Coronary artery (tissue), 2 donors: ENCODE data around the gene NKAIN2.
"Not testable (repeated sequence)": the region's sequence is repeated elsewhere in the genome, so short reads cannot be mapped to it uniquely, and the experiment has no call there.

Source experiments
- DNase-seq: peaks from one replicate; pipeline ENCODE4 v3.0.0-alpha.2; 2017; ENCODE audit warnings: low spot score
- H3K27ac ChIP-seq, 2 donors: fragments of 200-600 bp; sonication (generic); one replicate each; pipeline ENCODE4 v1.5.1; 2016 to 2019
- H3K4me3 ChIP-seq: fragments of 200-600 bp; sonication (generic); 2 replicates; pipeline ENCODE4 v1.5.1; 2016; ENCODE audit warnings: mild to moderate bottlenecking, moderate library complexity
- TF ChIP-seq, protein P1 (sequence below): fragments of 200-600 bp; sonication (generic); IDR thresholded peaks from one replicate; pipeline ENCODE4 v1.5.1; 2019; ENCODE audit warnings: antibody characterized with exemption

The NKAIN2 gene

DNA sequence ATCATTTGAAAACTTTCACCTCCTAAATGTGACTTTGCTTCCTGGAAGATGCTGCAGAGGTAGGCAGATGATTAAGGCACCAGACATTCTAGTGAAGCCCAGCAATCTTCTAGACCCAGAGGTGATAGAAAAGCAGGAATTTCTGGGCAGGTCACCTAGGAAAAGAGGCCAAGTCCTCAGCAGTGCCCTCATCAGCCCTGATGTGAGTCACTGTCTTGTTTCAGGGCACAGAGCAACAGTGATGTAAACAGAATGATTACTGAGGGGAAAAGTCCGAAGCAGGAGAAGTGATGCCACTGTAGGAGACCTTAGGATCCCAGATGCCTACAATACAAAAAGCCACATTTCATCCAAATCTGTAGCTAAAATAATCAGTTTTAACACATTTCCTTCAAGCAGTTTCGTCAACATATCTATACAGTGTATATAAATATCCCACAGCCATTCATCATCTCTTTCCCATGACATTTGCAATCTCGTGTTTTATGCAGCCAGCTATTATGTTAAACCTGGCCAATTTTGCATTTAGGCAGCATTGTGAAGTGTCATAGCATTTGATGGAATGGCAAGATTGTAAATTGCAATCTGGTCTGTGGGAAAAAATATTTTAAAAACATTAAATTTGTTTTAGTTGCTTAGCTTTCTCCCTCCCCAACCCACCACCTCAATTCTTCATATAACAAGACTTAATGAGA lies 757.4 kb downstream of the NKAIN2 start:
- TF ChIP-seq, protein P1, sequence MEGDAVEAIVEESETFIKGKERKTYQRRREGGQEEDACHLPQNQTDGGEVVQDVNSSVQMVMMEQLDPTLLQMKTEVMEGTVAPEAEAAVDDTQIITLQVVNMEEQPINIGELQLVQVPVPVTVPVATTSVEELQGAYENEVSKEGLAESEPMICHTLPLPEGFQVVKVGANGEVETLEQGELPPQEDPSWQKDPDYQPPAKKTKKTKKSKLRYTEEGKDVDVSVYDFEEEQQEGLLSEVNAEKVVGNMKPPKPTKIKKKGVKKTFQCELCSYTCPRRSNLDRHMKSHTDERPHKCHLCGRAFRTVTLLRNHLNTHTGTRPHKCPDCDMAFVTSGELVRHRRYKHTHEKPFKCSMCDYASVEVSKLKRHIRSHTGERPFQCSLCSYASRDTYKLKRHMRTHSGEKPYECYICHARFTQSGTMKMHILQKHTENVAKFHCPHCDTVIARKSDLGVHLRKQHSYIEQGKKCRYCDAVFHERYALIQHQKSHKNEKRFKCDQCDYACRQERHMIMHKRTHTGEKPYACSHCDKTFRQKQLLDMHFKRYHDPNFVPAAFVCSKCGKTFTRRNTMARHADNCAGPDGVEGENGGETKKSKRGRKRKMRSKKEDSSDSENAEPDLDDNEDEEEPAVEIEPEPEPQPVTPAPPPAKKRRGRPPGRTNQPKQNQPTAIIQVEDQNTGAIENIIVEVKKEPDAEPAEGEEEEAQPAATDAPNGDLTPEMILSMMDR: no peak
- no peak for DNase-seq
- Histone ChIP-seq H3K4me3 (no peak overlapping the region), H3K27ac (no peak overlapping the region)

DNA sequence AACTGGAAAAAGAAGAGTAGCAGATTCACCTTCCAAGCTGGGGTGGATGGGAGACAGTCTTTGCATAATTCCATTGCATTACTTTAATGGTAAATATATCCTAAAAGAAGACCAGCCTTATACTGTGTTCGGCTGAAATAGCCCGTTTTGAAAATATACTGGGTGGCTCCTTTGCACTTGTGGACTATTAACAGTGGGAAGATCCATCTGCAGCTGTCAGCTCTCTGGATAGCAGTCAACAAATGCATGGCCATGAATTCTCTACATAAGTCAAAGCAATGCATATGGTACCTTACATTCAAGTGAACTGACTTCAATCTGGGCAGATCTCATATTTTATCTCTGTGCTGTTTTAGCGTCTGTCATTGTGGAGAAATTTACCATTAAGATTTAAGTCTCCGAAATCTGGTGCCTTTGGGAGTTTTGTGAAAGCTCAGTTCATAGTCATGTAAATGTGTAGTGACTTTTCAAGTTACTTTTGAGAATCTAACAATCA lies 758.0 kb downstream of the NKAIN2 start:
- Histone ChIP-seq H3K27ac (no peak overlapping the region), H3K4me3 (no peak overlapping the region)
- no peak for DNase-seq
- TF ChIP-seq, protein P1: no peak

DNA sequence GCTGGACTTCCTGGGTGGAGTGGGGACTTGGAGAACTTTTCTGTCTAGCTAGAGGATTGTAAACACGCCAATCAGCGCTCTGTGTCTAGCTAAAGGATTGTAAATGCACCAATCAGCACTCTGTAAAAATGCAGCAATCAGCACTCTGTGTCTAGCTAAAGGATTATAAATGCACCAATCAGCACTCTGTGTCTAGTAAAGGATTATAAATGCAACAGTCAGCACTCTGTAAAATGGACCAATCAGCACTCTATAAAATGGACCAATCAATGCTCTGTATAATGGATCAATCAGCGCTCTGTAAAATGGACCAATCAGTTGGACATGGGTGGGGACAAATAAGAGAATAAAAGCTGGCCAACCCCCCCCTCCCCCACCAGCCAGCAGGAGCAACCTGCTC lies 760.5 kb downstream of the NKAIN2 start:
- not testable (repeated sequence) for H3K4me3 ChIP-seq, DNase-seq, H3K27ac ChIP-seq

DNA sequence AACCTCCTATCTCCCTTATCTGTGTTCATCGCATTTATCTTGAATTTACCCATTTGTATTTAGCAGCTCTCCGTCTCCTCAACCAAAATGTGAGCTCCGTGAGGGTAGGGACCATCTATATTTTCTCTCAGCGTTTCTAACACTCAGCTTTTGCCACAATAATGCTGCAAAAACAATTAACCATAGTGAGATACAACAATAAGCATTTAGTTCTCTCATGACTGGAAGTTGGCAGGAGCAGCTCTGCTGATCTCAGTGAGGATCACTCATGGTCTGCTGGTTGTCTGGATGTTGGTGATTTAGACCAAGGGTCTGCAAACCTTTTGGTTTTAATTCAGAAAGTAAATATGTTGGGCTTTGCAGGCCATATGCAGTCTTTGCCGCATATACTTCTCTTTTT lies 763.7 kb downstream of the NKAIN2 start:
- Histone ChIP-seq H3K27ac (no peak overlapping the region), H3K4me3 (no peak overlapping the region)
- DNase-seq: no peak
- TF ChIP-seq, protein P1: no peak

DNA sequence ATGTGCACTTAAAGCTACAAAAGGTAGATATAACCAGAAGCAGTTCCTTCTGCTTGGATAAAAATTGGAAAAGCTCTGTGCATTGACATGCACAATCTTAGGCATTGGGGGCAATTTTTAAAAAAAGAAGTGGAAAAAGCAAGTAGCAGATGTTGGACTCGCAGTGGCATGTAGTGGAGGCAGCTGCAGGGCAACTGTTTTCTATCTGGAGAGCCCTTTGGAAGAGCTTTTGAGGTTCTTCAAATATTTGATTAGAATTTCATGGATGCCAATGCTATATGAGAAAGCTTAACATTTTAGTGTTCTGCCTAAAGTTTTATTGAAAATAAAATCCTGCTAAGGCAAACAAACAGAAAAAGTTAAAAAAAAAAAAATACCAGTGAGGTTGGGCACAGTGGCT lies 770.3 kb downstream of the NKAIN2 start:
- no peak for DNase-seq
- TF ChIP-seq, protein P1: no peak
- no peak overlapping the region for H3K4me3 ChIP-seq

DNA sequence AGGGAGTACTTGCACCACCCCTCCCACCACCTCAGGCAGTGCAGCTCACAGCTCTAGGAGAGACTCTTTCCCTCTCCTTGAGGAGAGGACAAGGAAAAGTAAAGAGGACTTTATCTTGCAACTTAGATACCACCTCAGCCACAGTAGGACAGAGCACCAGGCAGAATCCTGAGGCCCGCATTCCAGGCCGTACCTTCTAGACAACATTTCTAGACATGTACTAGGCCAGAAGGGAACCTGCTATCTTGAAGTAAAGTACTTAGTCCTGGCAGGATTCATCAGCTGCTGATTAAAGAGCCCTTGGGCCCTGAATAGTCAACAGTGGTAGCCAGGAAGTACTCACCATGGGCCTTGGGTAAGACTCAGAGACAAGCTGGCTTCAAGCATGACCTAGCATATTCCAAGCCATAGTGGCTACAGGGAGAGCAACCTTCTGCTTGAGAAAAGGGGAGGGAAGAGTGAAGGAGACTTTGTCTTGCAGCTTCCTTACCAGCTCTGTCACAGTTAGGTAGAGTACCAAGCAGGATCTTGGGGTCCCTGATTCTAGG lies 774.1 kb downstream of the NKAIN2 start:
- Histone ChIP-seq H3K4me3 (no peak overlapping the region), H3K27ac (no peak overlapping the region)
- DNase-seq: no peak
- TF ChIP-seq, protein P1: no peak

More for the DNA sequence above, 770.3 kb downstream of the NKAIN2 start:
- H3K27ac ChIP-seq: no peak overlapping the region

DNA sequence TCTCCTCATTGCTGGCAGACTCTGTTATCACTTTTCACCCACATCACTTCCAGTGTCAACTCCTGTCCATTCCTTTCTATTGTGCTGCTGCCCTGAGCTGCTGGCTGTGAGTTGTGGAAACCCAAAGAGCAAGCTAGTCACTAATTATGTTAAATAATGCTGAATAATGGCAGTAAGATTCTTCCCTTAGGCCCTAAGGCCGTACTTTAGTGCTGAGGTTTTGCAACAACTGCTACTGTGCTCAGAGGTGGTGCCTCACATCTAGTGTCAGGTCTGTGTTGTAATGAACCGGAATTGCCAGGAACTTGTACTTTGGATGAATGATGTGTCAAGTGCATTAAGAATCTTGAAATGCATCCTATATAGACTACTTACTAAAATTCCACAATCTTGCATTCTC lies 786.3 kb downstream of the NKAIN2 start:
- TF ChIP-seq, protein P1: no peak
- no peak for DNase-seq
- Histone ChIP-seq H3K4me3 (no peak overlapping the region), H3K27ac (no peak overlapping the region)
